Activated naive CD8-positive, alpha-beta T cell treated with anti-CD3 and anti-CD28 coated beads, Interleukin-2, amount 50 U/mL, for 24 hours (primary cell): ENCODE measurements around the gene EXPH5.
"Not testable (repeated sequence)": the region's sequence is repeated elsewhere in the genome, so short reads cannot be mapped to it uniquely, and the experiment has no call there.

Experiments
- ATAC-seq: fragments of 150-1000 bp; cut with Tn5 transposase; one replicate; pipeline ENCODE4 v1.10.0; 2021
- DNase-seq: peaks from one replicate; pipeline ENCODE4 v3.0.0; 2021
- H3K27ac Mint-ChIP-seq: one replicate; pipeline ENCODE4 v1.8.0; 2021; ENCODE audit warnings: mild to moderate bottlenecking, mixed read lengths
- H3K27me3 Mint-ChIP-seq: one replicate; pipeline ENCODE4 v1.8.0; 2021; ENCODE audit warnings: mixed read lengths
- H3K36me3 Mint-ChIP-seq: one replicate; pipeline ENCODE4 v1.8.0; 2021; ENCODE audit warnings: low read depth, mixed read lengths
- H3K4me1 Mint-ChIP-seq: one replicate; pipeline ENCODE4 v1.8.0; 2021; ENCODE audit warnings: mixed read lengths
- H3K4me3 Mint-ChIP-seq: one replicate; pipeline ENCODE4 v1.8.0; 2021; ENCODE audit warnings: mild to moderate bottlenecking, moderate library complexity, mixed read lengths
- H3K9me3 Mint-ChIP-seq: one replicate; pipeline ENCODE4 v1.8.0; 2021; ENCODE audit warnings: mixed read lengths

The EXPH5 gene

DNA sequence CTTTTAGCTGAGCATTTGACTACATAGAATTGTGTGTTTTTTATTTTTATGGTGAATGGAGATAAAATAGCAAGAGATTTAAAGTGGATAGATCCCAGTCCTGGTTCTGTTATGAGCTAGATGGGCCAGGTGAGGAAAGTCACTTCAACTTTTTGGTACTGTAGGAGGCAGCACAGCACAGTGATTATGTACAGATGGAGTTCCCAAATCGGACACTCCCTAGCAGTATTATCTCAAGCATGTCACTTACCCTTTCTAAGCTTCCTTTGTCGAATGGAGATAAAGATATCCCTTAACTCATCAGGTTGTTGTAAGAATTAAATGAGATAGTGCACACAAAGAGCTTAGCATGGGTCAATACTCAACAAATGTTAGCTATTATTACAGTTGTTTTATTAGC lies 5.3 kb downstream of the EXPH5 start:
- Mint-ChIP-seq H3K4me1 (peaks cover 11% of the 10 kb centered on the region), H3K4me3 (no peak overlapping the region), H3K9me3 (no peaks in the 10 kb centered on the region), H3K27me3 (peaks cover 11% of the 10 kb centered on the region), H3K36me3 (no peaks in the 10 kb centered on the region), H3K27ac (no peak overlapping the region)
- DNase-seq (no peak), ATAC-seq (no peak)

DNA sequence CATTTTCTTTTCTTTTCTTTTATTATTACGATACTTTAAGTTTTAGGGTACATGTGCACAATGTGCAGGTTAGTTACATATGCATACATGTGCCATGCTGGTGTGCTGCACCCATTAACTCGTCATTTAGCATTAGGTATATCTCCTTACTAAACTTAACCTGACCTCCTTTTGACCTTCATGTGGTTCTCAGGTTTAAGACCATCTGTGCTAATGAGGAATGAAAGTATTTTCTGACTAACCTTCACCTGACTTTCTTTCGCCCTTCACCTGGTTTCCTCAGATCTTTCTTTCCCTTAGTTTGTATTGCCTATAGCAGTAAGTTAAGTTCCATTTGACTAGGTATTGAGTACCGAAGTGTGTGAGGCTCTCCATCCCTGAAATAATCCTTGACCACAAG lies 6.5 kb downstream of the EXPH5 start:
- peaks cover 2% of the 10 kb centered on the region for H3K4me1 Mint-ChIP-seq
- no peaks in the 10 kb centered on the region for H3K36me3 Mint-ChIP-seq
- ATAC-seq (no peak), DNase-seq (no peak)
- H3K27ac Mint-ChIP-seq = no peak overlapping the region
- no peak overlapping the region for H3K4me3 Mint-ChIP-seq
- H3K9me3 Mint-ChIP-seq = no peaks in the 10 kb centered on the region
- H3K27me3 Mint-ChIP-seq = peaks cover 4% of the 10 kb centered on the region

DNA sequence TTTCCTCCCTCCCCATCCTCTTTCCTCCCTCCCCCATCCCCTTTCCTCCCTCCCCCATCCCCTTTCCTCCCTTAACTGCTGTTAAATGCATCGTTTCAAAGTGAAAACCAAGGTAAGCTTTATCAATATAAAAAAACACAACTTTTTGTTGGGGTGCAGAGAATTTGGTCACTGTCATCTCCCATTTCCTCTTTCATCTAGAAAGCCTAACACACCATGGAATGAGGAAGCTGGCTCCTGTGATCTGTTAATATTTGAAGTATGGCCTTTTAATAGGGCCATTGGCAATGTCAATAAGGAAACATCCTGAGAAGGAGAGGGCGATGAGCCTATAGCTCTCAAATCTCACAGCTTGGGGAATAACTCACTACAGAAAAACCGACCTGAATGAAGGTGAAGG lies 7.0 kb downstream of the EXPH5 start:
- Mint-ChIP-seq H3K4me3 (no peak overlapping the region), H3K4me1 (no peaks in the 10 kb centered on the region), H3K27ac (no peak overlapping the region), H3K36me3 (no peaks in the 10 kb centered on the region), H3K9me3 (no peaks in the 10 kb centered on the region), H3K27me3 (no peaks in the 10 kb centered on the region)
- ATAC-seq = no peak
- no peak for DNase-seq

DNA sequence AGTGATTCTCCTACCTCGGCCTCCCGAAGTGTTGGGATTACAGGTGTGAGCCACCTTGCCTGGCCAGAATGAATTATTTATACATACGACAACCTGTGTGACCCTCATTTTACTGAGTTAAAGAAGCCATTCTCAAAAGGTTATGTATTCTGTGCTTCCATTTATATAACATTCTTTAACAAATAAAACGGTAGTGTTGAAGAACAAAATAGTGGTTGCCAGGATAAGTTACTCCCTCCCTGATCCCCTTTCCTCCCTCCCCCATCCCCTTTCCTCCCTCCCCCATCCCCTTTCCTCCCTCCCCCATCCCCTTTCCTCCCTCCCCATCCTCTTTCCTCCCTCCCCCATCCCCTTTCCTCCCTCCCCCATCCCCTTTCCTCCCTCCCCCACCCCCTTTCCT lies 7.4 kb downstream of the EXPH5 start:
- H3K27me3 Mint-ChIP-seq, ATAC-seq, H3K4me3 Mint-ChIP-seq, H3K4me1 Mint-ChIP-seq, H3K36me3 Mint-ChIP-seq, H3K9me3 Mint-ChIP-seq, H3K27ac Mint-ChIP-seq, DNase-seq: not testable (repeated sequence)

DNA sequence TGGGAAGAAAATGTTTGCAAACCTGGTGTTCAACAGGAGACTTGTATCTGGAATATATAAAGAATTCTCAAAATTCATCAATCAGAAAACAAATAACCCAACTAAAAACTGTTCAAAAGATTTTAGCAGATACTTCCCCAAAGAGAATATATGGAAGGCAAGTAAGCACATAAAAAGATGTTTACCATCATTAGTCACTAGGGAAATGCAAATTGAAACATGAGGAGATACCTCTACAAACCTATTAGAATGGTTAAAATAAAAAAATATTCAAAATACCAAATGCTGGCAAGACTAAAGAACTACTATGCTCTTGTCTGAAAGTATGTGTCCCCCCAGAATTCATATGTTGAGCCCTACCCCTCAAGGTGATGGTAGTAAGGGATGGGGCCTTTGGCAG lies 8.6 kb downstream of the EXPH5 start:
- Mint-ChIP-seq H3K9me3 (no peaks in the 10 kb centered on the region), H3K36me3 (no peaks in the 10 kb centered on the region), H3K27ac (no peak overlapping the region), H3K4me3 (no peak overlapping the region), H3K4me1 (no peaks in the 10 kb centered on the region), H3K27me3 (no peaks in the 10 kb centered on the region)
- DNase-seq = no peak
- no peak for ATAC-seq

DNA sequence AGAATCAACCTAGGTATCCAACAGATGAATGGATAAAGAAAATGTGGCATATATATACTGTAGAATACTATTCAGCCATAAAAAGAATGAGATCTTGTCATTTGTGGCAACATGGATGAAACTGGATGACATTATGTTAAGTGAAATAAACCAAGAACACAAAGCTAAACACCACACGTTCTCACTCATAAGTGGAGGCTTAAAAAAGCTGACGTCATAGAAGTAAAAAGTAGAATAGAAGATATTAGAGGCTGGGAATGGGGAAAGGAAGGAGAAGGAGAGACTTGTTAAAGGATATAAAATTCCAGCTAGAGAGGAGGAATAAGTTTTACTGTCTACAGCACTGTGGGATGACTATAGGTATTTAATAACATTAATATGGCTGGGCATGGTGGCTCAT lies 12.9 kb downstream of the EXPH5 start:
- no peaks in the 10 kb centered on the region for H3K4me1 Mint-ChIP-seq

DNA sequence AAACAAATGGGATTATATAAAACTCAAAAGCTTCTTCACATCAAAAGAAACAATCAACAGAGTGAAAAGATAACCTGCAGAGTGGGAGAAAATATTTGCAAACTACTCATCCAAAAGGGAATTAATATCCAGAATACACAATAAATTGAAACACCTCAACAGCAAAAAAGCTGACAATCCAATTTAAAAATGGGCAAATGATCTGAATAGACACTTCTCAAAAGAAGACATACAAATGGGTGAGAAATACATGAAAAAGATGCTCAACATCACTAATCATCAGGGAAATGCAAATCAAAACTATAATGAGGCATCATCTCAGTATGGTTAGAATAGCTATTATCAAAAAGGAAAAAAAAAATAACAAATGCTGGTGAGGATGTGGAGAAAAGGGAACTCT lies 13.5 kb downstream of the EXPH5 start:
- DNase-seq (no peak), ATAC-seq (no peak)
- no peaks in the 10 kb centered on the region for H3K36me3 Mint-ChIP-seq
- H3K27me3 Mint-ChIP-seq = peaks cover 2% of the 10 kb centered on the region
- H3K4me3 Mint-ChIP-seq = no peak overlapping the region
- no peak overlapping the region for H3K27ac Mint-ChIP-seq
- no peaks in the 10 kb centered on the region for H3K4me1 Mint-ChIP-seq
- no peaks in the 10 kb centered on the region for H3K9me3 Mint-ChIP-seq

More for the DNA sequence above, 12.9 kb downstream of the EXPH5 start:
- Mint-ChIP-seq H3K4me3 (no peak overlapping the region), H3K27me3 (peaks cover 2% of the 10 kb centered on the region), H3K9me3 (no peaks in the 10 kb centered on the region), H3K27ac (no peak overlapping the region), H3K36me3 (no peaks in the 10 kb centered on the region)
- no peak for ATAC-seq
- no peak for DNase-seq

DNA sequence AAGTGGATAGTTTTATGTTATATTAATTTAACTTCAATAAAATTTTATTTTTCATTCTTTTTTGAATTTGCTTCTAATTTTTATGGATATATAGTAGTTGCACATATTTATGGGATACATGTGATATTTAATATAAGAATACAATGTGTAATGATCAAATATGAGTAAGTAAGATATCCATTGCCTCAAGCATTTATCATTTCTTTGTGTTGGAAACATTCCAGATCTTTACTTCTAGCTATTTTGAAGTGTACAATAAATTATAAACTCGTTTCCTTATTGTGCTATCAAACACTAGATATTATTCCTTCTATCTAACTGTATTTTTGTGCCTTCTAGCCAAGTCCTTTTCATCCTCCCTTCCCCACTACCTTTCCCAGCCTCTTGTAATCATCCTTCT lies 17.0 kb downstream of the EXPH5 start:
- Mint-ChIP-seq H3K4me1 (no peaks in the 10 kb centered on the region), H3K4me3 (no peak overlapping the region), H3K27me3 (peaks cover 2% of the 10 kb centered on the region), H3K36me3 (no peaks in the 10 kb centered on the region), H3K27ac (no peak overlapping the region), H3K9me3 (no peaks in the 10 kb centered on the region)
- DNase-seq = no peak
- ATAC-seq = no peak

DNA sequence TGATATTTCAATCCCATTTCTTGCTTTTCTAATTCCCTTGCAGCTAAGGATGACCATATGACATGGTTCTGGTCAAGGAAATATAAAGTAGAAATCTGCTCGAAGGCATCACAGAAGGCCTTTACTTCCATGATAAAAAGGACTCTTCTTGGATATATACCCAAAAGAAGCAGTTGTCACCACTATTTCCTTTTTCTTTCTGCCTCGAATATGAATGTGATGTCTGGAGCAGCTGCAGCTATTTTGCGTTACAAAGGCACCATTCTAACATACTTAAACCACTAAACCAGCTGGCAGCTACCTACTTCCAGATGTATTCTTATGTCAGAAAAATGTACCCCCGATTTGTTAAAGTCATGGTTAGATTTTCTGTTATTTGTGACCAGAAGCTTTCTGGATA lies 18.9 kb downstream of the EXPH5 start:
- no peak for ATAC-seq
- Mint-ChIP-seq H3K4me1 (no peaks in the 10 kb centered on the region), H3K27ac (no peak overlapping the region), H3K4me3 (no peak overlapping the region), H3K9me3 (no peaks in the 10 kb centered on the region), H3K36me3 (no peaks in the 10 kb centered on the region), H3K27me3 (peaks cover 2% of the 10 kb centered on the region)
- no peak for DNase-seq

DNA sequence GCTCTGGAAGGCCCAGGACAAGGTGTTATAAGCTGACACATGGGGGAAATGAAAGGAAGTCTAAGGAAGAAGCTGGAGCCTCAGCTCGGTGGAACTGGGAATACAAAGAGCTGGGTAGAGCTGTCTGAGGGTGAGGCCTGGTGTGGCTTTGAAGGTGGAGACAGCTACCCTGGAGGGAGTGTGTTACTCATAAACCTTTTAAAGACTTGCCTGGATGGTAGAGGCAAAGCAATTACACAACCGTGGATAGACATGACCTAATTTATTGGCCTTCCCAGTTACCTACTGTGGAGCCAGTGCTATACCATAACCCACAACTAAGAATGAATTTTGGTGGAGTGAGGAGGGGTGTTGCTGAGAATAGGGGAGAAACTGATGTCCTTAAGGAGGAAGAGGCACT lies 22.6 kb downstream of the EXPH5 start:
- DNase-seq (no peak), ATAC-seq (no peak)
- Mint-ChIP-seq H3K27me3 (no peaks in the 10 kb centered on the region), H3K4me3 (no peak overlapping the region), H3K27ac (no peak overlapping the region), H3K4me1 (no peaks in the 10 kb centered on the region), H3K9me3 (no peaks in the 10 kb centered on the region), H3K36me3 (no peaks in the 10 kb centered on the region)

DNA sequence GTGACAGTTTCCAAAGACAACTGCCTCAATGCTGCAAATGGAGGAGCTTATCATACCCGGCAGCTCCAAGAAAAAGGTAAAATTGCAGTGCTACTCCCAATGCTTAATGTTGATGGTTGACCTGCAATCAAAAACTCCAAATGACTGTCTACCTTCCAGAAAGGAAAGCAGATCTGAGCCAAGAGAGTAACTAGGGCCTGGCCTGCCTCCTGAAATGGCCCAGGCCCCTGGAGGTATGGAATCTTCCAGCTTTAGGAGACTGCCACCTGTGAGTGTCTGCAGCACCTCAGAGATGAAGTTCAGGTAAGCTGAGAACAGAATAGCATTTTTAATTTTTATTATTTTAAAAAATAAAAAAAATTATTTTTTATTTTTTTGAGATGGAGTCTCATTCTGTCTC lies 23.7 kb downstream of the EXPH5 start:
- Mint-ChIP-seq H3K36me3 (no peaks in the 10 kb centered on the region), H3K27me3 (no peaks in the 10 kb centered on the region), H3K9me3 (no peaks in the 10 kb centered on the region), H3K4me1 (no peaks in the 10 kb centered on the region), H3K27ac (no peak overlapping the region), H3K4me3 (no peak overlapping the region)
- ATAC-seq (no peak), DNase-seq (no peak)

DNA sequence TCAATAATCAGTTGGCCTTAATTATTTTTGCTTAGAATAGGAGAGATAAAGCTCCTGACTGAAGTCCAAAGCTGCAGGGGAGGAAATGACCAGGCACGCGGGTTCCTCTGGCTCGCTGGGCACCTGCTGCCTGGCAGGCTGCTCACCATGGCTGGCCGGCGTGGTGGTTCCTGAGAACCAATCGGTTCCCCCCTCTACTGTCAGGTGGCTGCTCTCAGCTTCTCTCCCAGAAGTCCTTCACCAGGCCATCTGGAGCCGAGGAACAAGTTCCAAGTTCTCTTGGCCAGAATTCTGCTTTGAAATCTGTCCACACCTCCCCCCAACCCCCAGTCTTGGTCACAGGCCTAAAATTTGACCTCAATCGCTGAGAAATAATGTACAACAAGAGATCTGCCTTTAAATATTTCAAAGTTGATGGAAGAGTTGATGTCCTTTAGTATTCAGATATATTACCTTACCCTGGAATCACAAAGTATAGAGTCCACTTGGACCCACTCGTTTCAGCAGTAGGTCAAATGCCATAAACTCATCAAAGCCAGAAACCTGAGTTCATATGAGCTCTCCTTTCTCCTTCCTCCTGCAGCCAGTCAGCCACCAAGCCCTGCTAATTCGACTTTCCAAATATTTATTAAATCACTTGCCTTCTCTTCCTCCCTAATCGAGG lies 25.2 kb downstream of the EXPH5 start:
- ATAC-seq = no peak
- no peaks in the 10 kb centered on the region for H3K36me3 Mint-ChIP-seq
- no peak for DNase-seq

DNA sequence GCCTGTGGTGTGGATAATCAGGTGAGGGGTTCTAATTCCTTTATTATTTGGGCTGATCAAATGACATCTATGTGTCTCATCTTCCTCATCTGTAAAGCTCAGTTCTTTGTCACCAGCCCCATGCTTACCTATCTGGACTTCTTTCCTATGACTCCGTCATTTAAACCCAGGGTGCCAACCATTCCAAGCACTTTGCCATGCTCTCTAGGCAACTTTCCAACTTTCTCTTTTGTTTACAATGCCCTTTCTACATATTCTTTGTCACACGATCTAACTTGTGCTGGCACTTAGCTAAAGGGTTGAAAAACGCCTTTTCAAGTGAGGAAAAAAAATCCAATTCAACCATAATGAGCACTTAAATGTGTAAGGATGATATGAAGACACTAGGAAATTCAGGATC lies 27.9 kb downstream of the EXPH5 start:
- ATAC-seq (no peak), DNase-seq (no peak)
- Mint-ChIP-seq H3K4me3 (no peak overlapping the region), H3K4me1 (no peaks in the 10 kb centered on the region), H3K27me3 (no peaks in the 10 kb centered on the region), H3K27ac (no peak overlapping the region), H3K9me3 (no peaks in the 10 kb centered on the region), H3K36me3 (no peaks in the 10 kb centered on the region)

More for the DNA sequence above, 25.2 kb downstream of the EXPH5 start:
- Mint-ChIP-seq H3K9me3 (no peaks in the 10 kb centered on the region), H3K4me1 (no peaks in the 10 kb centered on the region), H3K4me3 (no peak overlapping the region), H3K27me3 (no peaks in the 10 kb centered on the region), H3K27ac (no peak overlapping the region)

DNA sequence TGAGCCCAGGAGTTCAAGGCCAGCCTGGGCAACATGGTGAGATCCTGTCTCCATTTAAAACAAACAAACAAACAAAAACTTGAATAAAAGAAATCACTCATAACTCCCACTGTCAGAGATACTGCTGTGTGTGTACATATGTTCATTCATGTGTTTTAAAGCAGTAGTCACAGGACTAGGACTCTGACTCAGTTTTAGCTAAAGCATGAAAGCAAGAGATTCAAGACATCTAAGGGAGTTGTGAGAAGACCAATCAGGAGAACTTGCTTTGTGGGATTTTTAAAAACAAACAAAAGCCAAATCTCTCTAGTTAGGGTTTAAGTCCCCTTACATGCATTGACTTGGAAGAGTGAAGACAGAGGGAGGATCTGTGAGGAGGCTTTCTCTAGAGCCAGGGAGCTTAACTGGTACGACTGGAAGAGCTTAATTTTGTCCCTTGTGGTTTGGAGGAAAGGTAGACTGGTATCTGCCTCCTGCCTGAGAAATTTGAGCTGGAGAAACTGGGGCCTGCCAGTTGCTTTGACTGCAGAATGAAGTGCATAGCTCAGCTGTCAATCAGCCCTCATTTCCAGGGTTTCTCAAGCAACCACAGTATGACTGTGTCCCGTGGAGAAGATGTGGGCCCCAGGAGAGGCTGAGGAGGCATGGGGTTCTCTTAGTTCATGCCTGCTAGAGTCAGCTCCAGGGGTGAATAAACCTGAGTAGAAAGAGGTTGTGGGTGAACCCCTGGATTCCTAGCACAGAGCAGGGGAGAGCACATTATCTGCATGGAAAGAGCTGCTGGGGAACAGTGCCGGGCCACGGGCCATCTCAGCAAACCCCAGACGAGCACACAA lies 30.6 kb downstream of the EXPH5 start:
- ATAC-seq (no peak), DNase-seq (no peak)
- Mint-ChIP-seq H3K36me3 (no peaks in the 10 kb centered on the region), H3K4me1 (peaks cover 15% of the 10 kb centered on the region), H3K27ac (no peak overlapping the region), H3K4me3 (no peak overlapping the region), H3K27me3 (no peaks in the 10 kb centered on the region), H3K9me3 (no peaks in the 10 kb centered on the region)

DNA sequence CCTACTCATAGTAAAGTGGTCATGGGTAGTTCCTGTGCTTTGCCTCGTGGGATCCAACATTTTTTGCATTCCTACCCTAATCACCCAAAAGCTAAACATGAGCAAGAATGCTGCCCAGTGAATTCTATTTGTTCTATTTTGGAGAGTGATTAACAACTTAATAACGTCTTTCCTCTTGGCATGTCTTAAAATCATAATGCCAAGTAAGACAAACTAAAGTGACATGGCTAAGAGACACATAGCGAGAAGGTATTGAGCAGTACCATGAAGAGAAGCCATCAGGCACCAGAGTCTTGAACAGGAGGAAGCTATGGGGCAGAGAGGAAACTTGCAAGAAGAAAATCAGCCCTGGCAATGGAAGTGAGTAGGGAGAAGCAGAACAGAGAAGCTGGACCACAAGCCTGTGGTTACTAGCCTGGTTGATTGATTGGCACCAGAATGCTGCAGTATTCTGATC lies 32.0 kb downstream of the EXPH5 start:
- DNase-seq = no peak
- no peak overlapping the region for H3K27ac Mint-ChIP-seq
- no peaks in the 10 kb centered on the region for H3K27me3 Mint-ChIP-seq
- no peaks in the 10 kb centered on the region for H3K36me3 Mint-ChIP-seq
- H3K9me3 Mint-ChIP-seq = no peaks in the 10 kb centered on the region
- no peak for ATAC-seq
- H3K4me1 Mint-ChIP-seq = peaks cover 15% of the 10 kb centered on the region
- no peak overlapping the region for H3K4me3 Mint-ChIP-seq
